Mesodermal cell (in vitro differentiated cells): ENCODE results near the gene DACT2.

Experiments used
- H3K27ac ChIP-seq: 2 replicates; pipeline ENCODE4 v1.7.0; 2013; ENCODE audit warnings: mild to moderate bottlenecking, low read depth, low read length, moderate library complexity; ENCODE audit not compliant: severe bottlenecking
- H3K36me3 ChIP-seq: 2 replicates; pipeline ENCODE4 v1.7.1; 2013; ENCODE audit warnings: mild to moderate bottlenecking, low read length, moderate library complexity; ENCODE audit not compliant: control insufficient read depth, insufficient read depth
- H3K4me1 ChIP-seq: one replicate; pipeline ENCODE4 v1.7.1; 2013; ENCODE audit warnings: mild to moderate bottlenecking, low read length; ENCODE audit not compliant: insufficient read depth, control insufficient read depth, poor library complexity, severe bottlenecking
- H3K4me3 ChIP-seq: 2 replicates; pipeline ENCODE4 v1.7.0; 2013; ENCODE audit warnings: low read length, control low read depth, mild to moderate bottlenecking; ENCODE audit not compliant: insufficient read depth, poor library complexity, severe bottlenecking; ENCODE audit errors: extremely low read depth
- H3K9me3 ChIP-seq: 2 replicates; pipeline ENCODE4 v1.7.1; 2013; ENCODE audit warnings: mild to moderate bottlenecking, low read length, moderate library complexity; ENCODE audit not compliant: control insufficient read depth
- WGBS, 2 experiments: methylation state at CpG; one replicate each; pipeline ENCODE4 v1.1.5; 2013; ENCODE audit warnings: missing lambda C conversion rate in 2 of 2; ENCODE audit not compliant: insufficient coverage in 2 of 2; 5-methylcytosine and 5-hydroxymethylcytosine counted together

DACT2 gene

DNA sequence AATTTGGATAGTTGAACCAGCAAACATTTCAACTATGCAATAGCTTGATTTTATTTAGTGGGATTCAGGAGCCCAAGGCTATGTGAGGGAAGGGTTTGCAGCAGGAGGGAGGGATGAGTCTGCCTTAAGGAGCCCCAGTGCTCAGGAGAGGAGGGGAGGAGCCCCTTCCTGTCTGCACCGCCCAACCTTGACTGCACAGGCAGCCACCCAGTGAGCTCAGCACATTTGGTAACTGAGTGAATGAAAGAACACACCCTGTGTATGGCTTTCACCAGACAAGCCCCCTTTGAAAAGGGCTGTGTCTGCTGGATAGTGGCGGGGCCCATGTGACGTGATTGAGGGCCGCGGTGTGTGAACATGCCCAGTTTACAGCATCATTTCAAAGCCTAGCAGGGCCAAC, 17.0 kb downstream of the DACT2 start:
- H3K4me3 ChIP-seq: no peak overlapping the region
- peak overlapping the region; percentile 18 for H3K27ac ChIP-seq
- peaks cover 34% of the 10 kb centered on the region for H3K4me1 ChIP-seq
- H3K36me3 ChIP-seq: no peaks in the 10 kb centered on the region
- no peaks in the 10 kb centered on the region for H3K9me3 ChIP-seq
- 53 to 55% methylated on average over 4 of the region's 5 CpGs for WGBS, 2 experiments

DNA sequence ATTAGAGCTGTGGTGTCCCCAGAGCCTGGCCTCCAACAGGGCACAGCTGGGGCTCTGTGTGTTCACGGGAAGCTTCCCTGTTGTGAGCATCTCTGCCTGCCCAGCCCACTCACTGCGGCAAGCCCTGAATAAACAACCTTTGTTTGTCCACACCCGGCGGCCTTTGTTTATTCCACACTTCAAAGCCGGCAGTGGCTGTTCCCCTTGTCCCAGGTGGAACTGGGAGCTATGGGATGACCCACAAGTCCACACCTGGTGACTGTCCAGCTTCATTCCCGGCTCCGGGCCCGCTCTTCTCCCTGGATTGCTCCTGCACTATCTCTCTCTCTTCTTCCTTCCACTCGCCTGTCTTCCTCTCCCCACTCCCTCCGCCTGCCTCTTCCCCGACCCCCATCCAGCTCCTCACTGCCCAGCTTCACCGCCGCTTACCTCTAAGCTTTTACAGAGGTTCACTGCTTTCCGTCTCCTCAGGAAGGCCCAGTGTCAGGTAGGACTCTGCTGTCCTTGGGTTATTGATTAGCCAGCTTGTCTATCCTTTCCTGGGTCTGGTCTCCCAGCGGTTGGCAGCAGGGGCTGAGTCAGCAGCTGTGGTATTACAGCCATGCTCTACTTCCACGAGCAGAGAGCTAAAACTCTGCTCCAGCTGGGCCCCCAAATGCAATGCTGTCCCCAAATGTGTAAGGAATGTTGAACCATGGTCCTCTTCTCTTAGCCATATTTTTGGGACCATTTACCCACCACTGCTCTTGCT, 17.8 kb downstream of the DACT2 start:
- 16 to 17% methylated on average over 15 to 16 of the region's 16 CpGs for WGBS, 2 experiments

GRCh38 chr6:168300975-168301647, 18.5 kb downstream of the DACT2 start:
- Histone ChIP-seq H3K9me3 (no peaks in the 10 kb centered on the region), H3K36me3 (no peaks in the 10 kb centered on the region), H3K27ac (no peak overlapping the region), H3K4me1 (peaks cover 34% of the 10 kb centered on the region), H3K4me3 (no peak overlapping the region)
- WGBS, 2 experiments: 51 to 59% methylated on average over 19 to 20 of the region's 20 CpGs

More for the DNA sequence above, 17.8 kb downstream of the DACT2 start:
- Histone ChIP-seq H3K4me3 (no peak overlapping the region), H3K4me1 (peaks cover 34% of the 10 kb centered on the region), H3K27ac (peak overlapping the region; percentile 18), H3K9me3 (no peaks in the 10 kb centered on the region), H3K36me3 (no peaks in the 10 kb centered on the region)

- WGBS, 2 experiments: 83 to 92% methylated on average over 18 to 23 of the region's 28 CpGs
- no peak overlapping the region for H3K27ac ChIP-seq
- H3K4me3 ChIP-seq: no peak overlapping the region
- peaks cover 29% of the 10 kb centered on the region for H3K4me1 ChIP-seq
- H3K9me3 ChIP-seq: no peaks in the 10 kb centered on the region
- H3K36me3 ChIP-seq: no peaks in the 10 kb centered on the region
Measured at GRCh38 chr6:168299541-168300511, 19.8 kb downstream of the DACT2 start.

- H3K4me3 ChIP-seq: no peak overlapping the region
- H3K27ac ChIP-seq: no peak overlapping the region
- H3K4me1 ChIP-seq: peaks cover 18% of the 10 kb centered on the region
- no peaks in the 10 kb centered on the region for H3K9me3 ChIP-seq
- no peaks in the 10 kb centered on the region for H3K36me3 ChIP-seq
- WGBS, 2 experiments: 89 to 94% methylated on average over 12 to 13 of the region's 13 CpGs
Measured at GRCh38 chr6:168297643-168298042, 21.9 kb downstream of the DACT2 start.

DNA sequence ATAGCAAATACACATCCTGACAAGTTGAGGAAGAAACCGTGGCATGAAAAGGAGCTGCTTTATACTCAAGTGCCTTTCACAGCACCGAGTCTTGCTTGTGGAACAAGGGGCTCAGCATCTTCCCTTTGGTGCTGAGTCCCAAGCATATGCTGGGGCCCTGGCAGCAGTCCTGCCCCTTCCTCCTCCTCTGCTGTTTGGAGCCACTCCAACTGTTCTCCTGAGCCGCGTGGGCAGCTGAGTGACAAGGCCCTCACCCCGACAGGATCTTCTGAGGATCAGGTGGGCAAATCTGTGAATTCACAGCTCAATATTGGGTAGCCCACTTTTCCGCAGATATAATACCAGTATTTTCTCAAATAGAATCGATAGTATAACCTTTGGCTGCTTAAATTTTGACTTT, 24.7 kb downstream of the DACT2 start:
- Histone ChIP-seq H3K4me3 (no peak overlapping the region), H3K27ac (no peak overlapping the region), H3K4me1 (no peaks in the 10 kb centered on the region), H3K36me3 (no peaks in the 10 kb centered on the region), H3K9me3 (no peaks in the 10 kb centered on the region)
- 77 to 92% methylated on average over 4 to 5 of the region's 7 CpGs for WGBS, 2 experiments

- H3K4me3 ChIP-seq: no peak overlapping the region
- H3K4me1 ChIP-seq: no peaks in the 10 kb centered on the region
- no peak overlapping the region for H3K27ac ChIP-seq
- H3K9me3 ChIP-seq: no peaks in the 10 kb centered on the region
- no peaks in the 10 kb centered on the region for H3K36me3 ChIP-seq
- whole genome bisulfite sequencing, 2 experiments: 92% methylated on average over 11 to 20 of the region's 26 CpGs
Measured at GRCh38 chr6:168293636-168294530, 25.7 kb downstream of the DACT2 start.

- no peak overlapping the region for H3K4me3 ChIP-seq
Measured at GRCh38 chr6:168292826-168293225, 26.8 kb downstream of the DACT2 start.

DNA sequence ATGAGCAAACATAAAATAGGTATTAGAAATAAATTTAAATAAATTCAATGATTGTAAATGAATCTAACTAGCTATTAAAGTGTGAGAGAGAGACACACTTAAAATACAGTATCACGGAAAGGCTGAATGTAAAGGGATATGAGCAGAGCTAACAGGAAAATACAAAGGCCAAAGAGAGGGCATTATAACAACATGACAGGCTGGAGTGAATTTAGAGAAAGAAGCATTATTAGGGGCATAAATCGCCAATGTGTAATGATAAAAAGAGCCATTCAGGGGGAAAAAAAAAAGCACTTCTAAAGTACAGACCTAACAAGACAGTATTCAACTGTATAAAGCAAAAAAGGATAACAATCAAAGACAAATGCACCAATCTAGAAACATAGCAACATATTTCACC, 28.1 kb downstream of the DACT2 start:
- Histone ChIP-seq H3K4me3 (no peak overlapping the region), H3K9me3 (no peaks in the 10 kb centered on the region), H3K27ac (no peak overlapping the region), H3K4me1 (no peaks in the 10 kb centered on the region), H3K36me3 (no peaks in the 10 kb centered on the region)
- WGBS, 2 experiments: 93% methylated on average over 2 of the region's 2 CpGs; no CpG with 5 or more reads in 1 of the 2 experiments

More at GRCh38 chr6:168292826-168293225, 26.8 kb downstream of the DACT2 start:
- H3K27ac ChIP-seq: no peak overlapping the region
- WGBS, 2 experiments: 80 to 96% methylated on average over 1 to 4 of the region's 4 CpGs
- H3K36me3 ChIP-seq: no peaks in the 10 kb centered on the region
- no peaks in the 10 kb centered on the region for H3K4me1 ChIP-seq
- no peaks in the 10 kb centered on the region for H3K9me3 ChIP-seq

DNA sequence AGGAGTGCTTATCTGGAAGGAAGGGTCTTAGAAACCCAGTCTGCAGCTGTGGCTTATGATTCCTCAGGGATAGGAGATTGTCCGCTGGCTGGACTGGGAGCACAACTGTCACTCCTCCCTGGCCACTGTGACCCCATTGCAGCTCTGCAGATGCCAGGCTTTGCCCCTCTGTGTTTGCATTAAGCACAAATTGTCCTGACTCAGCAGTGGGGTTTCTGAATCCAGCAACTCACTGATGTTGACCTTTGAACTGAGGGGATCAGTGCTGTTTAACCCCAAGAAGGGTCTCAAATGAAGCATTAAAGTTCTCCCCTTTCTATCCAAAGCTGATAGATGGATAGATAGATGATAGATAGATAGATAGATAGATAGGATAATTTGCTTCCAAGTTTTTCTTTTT, 29.5 kb downstream of the DACT2 start:
- no peaks in the 10 kb centered on the region for H3K9me3 ChIP-seq
- H3K36me3 ChIP-seq: no peaks in the 10 kb centered on the region
- peaks cover 3% of the 10 kb centered on the region for H3K4me1 ChIP-seq
- no peak overlapping the region for H3K4me3 ChIP-seq
- no peak overlapping the region for H3K27ac ChIP-seq
- 88 to 100% methylated on average over 1 of the region's 1 CpG for WGBS, 2 experiments
